GM23338 (cell line): Measurements from ENCODE around the gene MTMR3. TPM values are rescaled to one million over a fixed set of nuclear protein-coding genes. Genes with fewer than 3 reads are reported as not detected.

Experiments used
- ATAC-seq: fragments of 200-7000 bp; cut with Tn5 transposase; 3 replicates; pipeline ENCODE4 v1.9.1; 2020
- DNase-seq: peaks from one replicate; pipeline ENCODE4 v3.0.0-alpha.2; 2015; ENCODE audit warnings: low spot score
- H2AFZ ChIP-seq: fragments of 200-600 bp; sonication (generic); 2 replicates; pipeline ENCODE4 v1.8.0; 2016; ENCODE audit warnings: antibody characterized with exemption, mild to moderate bottlenecking, moderate library complexity
- H3F3A ChIP-seq: fragments of 200-600 bp; sonication (generic); replicated peaks from 2 replicates; pipeline ENCODE4 v1.8.0; 2017; ENCODE audit warnings: antibody characterized with exemption, mixed run types, low read depth
- H3K27ac ChIP-seq: fragments of 200-600 bp; sonication (generic); 2 replicates; pipeline ENCODE4 v1.6.1; 2016; ENCODE audit warnings: low read depth
- H3K27me3 ChIP-seq: fragments of 200-600 bp; sonication (generic); 2 replicates; pipeline ENCODE4 v1.8.0; 2016; ENCODE audit warnings: mild to moderate bottlenecking, mixed run types, moderate library complexity; ENCODE audit not compliant: insufficient read depth
- H3K36me3 ChIP-seq: fragments of 200-600 bp; sonication (generic); 2 replicates; pipeline ENCODE4 v1.8.0; 2016; ENCODE audit warnings: mild to moderate bottlenecking; ENCODE audit not compliant: insufficient read depth
- H3K4me1 ChIP-seq: fragments of 200-600 bp; sonication (generic); 2 replicates; pipeline ENCODE4 v1.8.0; 2016; ENCODE audit warnings: mild to moderate bottlenecking, moderate library complexity; ENCODE audit not compliant: insufficient read depth
- H3K4me2 ChIP-seq: fragments of 200-600 bp; sonication (generic); 2 replicates; pipeline ENCODE4 v1.7.1; 2017; ENCODE audit warnings: mixed run types
- H3K4me3 ChIP-seq: fragments of 200-600 bp; sonication (generic); 2 replicates; pipeline ENCODE4 v1.6.1; 2016; ENCODE audit warnings: mixed run types
- H3K79me2 ChIP-seq: fragments of 200-600 bp; sonication (generic); replicated peaks from 2 replicates; pipeline ENCODE4 v1.8.0; 2017; ENCODE audit warnings: mild to moderate bottlenecking; ENCODE audit not compliant: insufficient read depth
- H3K9me2 ChIP-seq: fragments of 200-600 bp; sonication (generic); 2 replicates; pipeline ENCODE4 v1.8.0; 2017; ENCODE audit not compliant: insufficient read depth
- H4K20me1 ChIP-seq: fragments of 200-600 bp; sonication (generic); replicated peaks from 2 replicates; pipeline ENCODE4 v1.8.0; 2017; ENCODE audit warnings: mild to moderate bottlenecking; ENCODE audit not compliant: insufficient read depth
- H3K27ac Mint-ChIP-seq: 2 replicates; pipeline ENCODE4 v1.8.0; 2020; ENCODE audit warnings: inconsistent platforms, mild to moderate bottlenecking, moderate library complexity, mixed read lengths
- H3K27me3 Mint-ChIP-seq: 3 replicates; pipeline ENCODE4 v1.8.0; 2022; ENCODE audit warnings: low read depth, mild to moderate bottlenecking, moderate library complexity, mixed read lengths, inconsistent platforms; ENCODE audit not compliant: insufficient read depth, poor library complexity
- H3K36me3 Mint-ChIP-seq: 3 replicates; pipeline ENCODE4 v1.8.0; 2021; ENCODE audit warnings: low read depth, mild to moderate bottlenecking, inconsistent platforms, moderate library complexity, mixed read lengths
- H3K4me1 Mint-ChIP-seq: 3 replicates; pipeline ENCODE4 v1.8.0; 2020; ENCODE audit warnings: mild to moderate bottlenecking, inconsistent platforms, mixed read lengths
- H3K4me3 Mint-ChIP-seq: 3 replicates; pipeline ENCODE4 v1.8.0; 2021; ENCODE audit warnings: moderate library complexity, mild to moderate bottlenecking, inconsistent platforms, mixed read lengths
- H3K9me3 Mint-ChIP-seq: 3 replicates; pipeline ENCODE4 v1.8.0; 2020; ENCODE audit warnings: moderate library complexity, mild to moderate bottlenecking, inconsistent platforms, mixed read lengths
- CREB1 ChIP-seq: fragments of 250-450 bp; sonication (Bioruptor Pico); IDR thresholded peaks from 2 replicates; pipeline ENCODE4 v1.5.0; 2020; ENCODE audit warnings: low read depth, mild to moderate bottlenecking, moderate library complexity
- EZH2 ChIP-seq: fragments of 200-600 bp; sonication (generic); IDR thresholded peaks from one replicate; pipeline ENCODE4 v1.8.0; 2017; ENCODE audit warnings: antibody characterized with exemption, mild to moderate bottlenecking, low read depth; ENCODE audit not compliant: unreplicated experiment
- EZH2phosphoT487 ChIP-seq: fragments of 200-600 bp; sonication (generic); IDR thresholded peaks from one replicate; pipeline ENCODE4 v1.8.1; 2018; ENCODE audit warnings: antibody characterized with exemption; ENCODE audit not compliant: unreplicated experiment
- JUNB ChIP-seq: IDR thresholded peaks from one replicate; pipeline ENCODE4 v1.6.1; 2016; ENCODE audit warnings: antibody characterized with exemption; ENCODE audit not compliant: unreplicated experiment
- POLR2AphosphoS5 ChIP-seq: IDR thresholded peaks from 2 replicates; pipeline ENCODE4 v1.6.1; 2016; ENCODE audit warnings: antibody characterized with exemption, low read depth
- REST ChIP-seq: IDR thresholded peaks from one replicate; pipeline ENCODE4 v1.6.1; 2018; ENCODE audit warnings: antibody characterized with exemption; ENCODE audit not compliant: unreplicated experiment
- STAT1 ChIP-seq: IDR thresholded peaks from one replicate; pipeline ENCODE4 v1.6.1; 2016; ENCODE audit warnings: antibody characterized with exemption; ENCODE audit not compliant: unreplicated experiment
- ZNF114 ChIP-seq: fragments of 250-450 bp; sonication (Bioruptor Pico); IDR thresholded peaks from 2 replicates; pipeline ENCODE4 v1.5.0; 2020; ENCODE audit warnings: mild to moderate bottlenecking, moderate library complexity
- ZNF331 ChIP-seq: fragments of 250-450 bp; sonication (Bioruptor Pico); IDR thresholded peaks from 2 replicates; pipeline ENCODE4 v1.5.0; 2020; ENCODE audit warnings: low read depth, mild to moderate bottlenecking, moderate library complexity
- ZNF462 ChIP-seq: fragments of 250-450 bp; sonication (Bioruptor Pico); IDR thresholded peaks from 2 replicates; pipeline ENCODE4 v1.5.0; 2020; ENCODE audit warnings: mild to moderate bottlenecking, moderate library complexity
- polyA plus RNA-seq: library from polyadenylated mRNA; unstranded; fragments of >200 nt; fragmentation: Nextera tagmentation; extraction: Ambion mirVana; gene quantifications from 2 replicates; pipeline ENCODE4 v1.2.1, GENCODE V29; 2016
- total RNA-seq: library from RNA; depleted of rRNA; stranded (reverse); fragments of >200 nt; shearing (Covaris generic); gene quantifications from 2 replicates; pipeline ENCODE4 v1.2.3, GENCODE V29; 2014

MTMR3 gene
- total and polyA plus RNA-seq, 2 experiments from 2014 or later, result 5.2 to 27.4 TPM

- Histone ChIP-seq H3K9me2 (no peaks in the 10 kb centered on the region), H3K4me3 (no peak overlapping the region), H3K79me2 (no peaks in the 10 kb centered on the region), H4K20me1 (no peaks in the 10 kb centered on the region), H2AFZ (no peak overlapping the region), H3K4me2 (no peak overlapping the region), H3K27ac (no peak overlapping the region), H3K4me1 (peaks cover 5% of the 10 kb centered on the region; the same call in 1 of the 2 replicates), H3K27me3 (no peaks in the 10 kb centered on the region), H3K36me3 (no peaks in the 10 kb centered on the region), H3F3A (no peaks in the 10 kb centered on the region)
- ATAC-seq, result no peak
- H3K27ac Mint-ChIP-seq, result no peak overlapping the region
- peaks cover 3% of the 10 kb centered on the region for H3K27me3 Mint-ChIP-seq
- H3K4me3 Mint-ChIP-seq, result no peak overlapping the region
- TF ChIP-seq EZH2phosphoT487 (no peak), JUNB (no peak), ZNF462 (no peak), STAT1 (no peak), EZH2 (no peak), POLR2AphosphoS5 (no peak), ZNF114 (CRISPR knock-in tag) (no peak), ZNF331 (CRISPR knock-in tag) (no peak)
- H3K36me3 Mint-ChIP-seq, result no peaks in the 10 kb centered on the region
- DNase-seq, result no peak
- H3K9me3 Mint-ChIP-seq, result no peaks in the 10 kb centered on the region
- H3K4me1 Mint-ChIP-seq, result peaks cover 8% of the 10 kb centered on the region
Measured at GRCh38 chr22:30073743-30074142, 190.8 kb downstream of the MTMR3 start.

GRCh38 chr22:30074147-30074546, 191.2 kb downstream of the MTMR3 start:
- ATAC-seq (no peak), DNase-seq (no peak)
- peaks cover 5% of the 10 kb centered on the region; the same call in 1 of the 2 replicates for H3K4me1 ChIP-seq
- no peaks in the 10 kb centered on the region for H3K36me3 ChIP-seq
- no peaks in the 10 kb centered on the region for H3K9me2 ChIP-seq
- no peaks in the 10 kb centered on the region for H3K79me2 ChIP-seq
- H3K9me3 Mint-ChIP-seq, result no peaks in the 10 kb centered on the region
- H2AFZ ChIP-seq, result no peak overlapping the region
- H3K4me2 ChIP-seq, result no peak overlapping the region
- H3K4me1 Mint-ChIP-seq, result peaks cover 12% of the 10 kb centered on the region
- no peak overlapping the region for H3K27ac Mint-ChIP-seq
- peaks cover 3% of the 10 kb centered on the region for H3K27me3 Mint-ChIP-seq
- no peak for TF ChIP-seq REST
- no peak for TF ChIP-seq CREB1 (CRISPR knock-in tag)
- no peak overlapping the region for H3K4me3 Mint-ChIP-seq
- no peaks in the 10 kb centered on the region for H3K27me3 ChIP-seq
- H3K4me3 ChIP-seq, result no peak overlapping the region
- no peaks in the 10 kb centered on the region for H3F3A ChIP-seq
- no peak overlapping the region for H3K27ac ChIP-seq
- no peaks in the 10 kb centered on the region for H4K20me1 ChIP-seq
- H3K36me3 Mint-ChIP-seq, result no peaks in the 10 kb centered on the region
